Sigmoid colon (tissue), 4 donors: Measurements from ENCODE around the gene KRTAP1-3.

Experiments used
- CTCF ChIP-seq, 4 experiments: fragments of 450-650 bp in 3 of 4; fragments of 200-600 bp in 1 of 4; IDR thresholded peaks; one replicate each; pipeline ENCODE4 v1.5.1; 2016 to 2019; ENCODE audit warnings: antibody characterized with exemption in 4 of 4, mild to moderate bottlenecking in 3 of 4, moderate library complexity in 2 of 4
- EP300 ChIP-seq, 4 donors: sonication (generic); formaldehyde crosslinking; IDR thresholded peaks; one replicate each; pipeline ENCODE4 v1.6.1; 2017; ENCODE audit warnings: antibody characterized with exemption in 4 of 4
- POLR2A ChIP-seq, 2 donors: fragments of 450-650 bp; IDR thresholded peaks; one replicate each; pipeline ENCODE4 v1.6.1; 2016; ENCODE audit warnings: antibody characterized with exemption in 2 of 2, mild to moderate bottlenecking in 2 of 2, moderate library complexity in 2 of 2

GRCh38 chr17:41071606-41072360 is 37.1 kb upstream of the KRTAP1-3 start:
- TF ChIP-seq CTCF (IDR thresholded peaks at IDR 0.05) (no peak), POLR2A (IDR thresholded peaks at IDR 0.05) (no peak), EP300 (IDR thresholded peaks at IDR 0.05) (no peak)
